Osteoblast (primary cell): Measurements from ENCODE around the gene TMEM179. TPM values are rescaled to one million over a fixed set of nuclear protein-coding genes. Genes with fewer than 3 reads are reported as not detected.

Source experiments
- DNase-seq: peaks from one replicate; pipeline ENCODE4 v3.0.0; 2011; ENCODE audit warnings: low spot score, mixed read lengths; ENCODE audit not compliant: insufficient read length; ENCODE audit errors: missing footprints
- H2AFZ ChIP-seq: 2 replicates; pipeline ENCODE4 v1.6.0; 2011; ENCODE audit warnings: mild to moderate bottlenecking, low read length
- H3K27ac ChIP-seq: 2 replicates; pipeline ENCODE4 v1.5.1; 2011; ENCODE audit warnings: mild to moderate bottlenecking, low read depth, low read length, moderate library complexity
- H3K27me3 ChIP-seq: 2 replicates; pipeline ENCODE4 v1.6.0; 2012; ENCODE audit warnings: mild to moderate bottlenecking, control low read depth, inconsistent platforms, low read length, moderate library complexity; ENCODE audit not compliant: insufficient read depth
- H3K36me3 ChIP-seq: 2 replicates; pipeline ENCODE4 v1.5.1; 2011; ENCODE audit warnings: mild to moderate bottlenecking, low read length, control low read depth, moderate library complexity; ENCODE audit not compliant: insufficient read depth
- H3K4me1 ChIP-seq: 2 replicates; pipeline ENCODE4 v1.5.1; 2011; ENCODE audit warnings: mild to moderate bottlenecking, low read length, control low read depth, moderate library complexity; ENCODE audit not compliant: insufficient read depth
- H3K4me2 ChIP-seq: 2 replicates; pipeline ENCODE4 v1.6.0; 2011; ENCODE audit warnings: mild to moderate bottlenecking, low read length; ENCODE audit not compliant: insufficient read depth
- H3K4me3 ChIP-seq: fragments of 200-600 bp; sonication (generic); 3 replicates; pipeline ENCODE4 v1.5.1; 2012; ENCODE audit warnings: mild to moderate bottlenecking, low read length, inconsistent platforms; ENCODE audit not compliant: insufficient read depth
- H3K79me2 ChIP-seq: 2 replicates; pipeline ENCODE4 v1.6.0; 2012; ENCODE audit warnings: mild to moderate bottlenecking, low read length, control low read depth, inconsistent platforms; ENCODE audit not compliant: insufficient read depth
- H3K9me3 ChIP-seq: 2 replicates; pipeline ENCODE4 v1.5.1; 2011; ENCODE audit warnings: low read depth, low read length, control low read depth
- H4K20me1 ChIP-seq: 2 replicates; pipeline ENCODE4 v1.6.0; 2012; ENCODE audit warnings: mild to moderate bottlenecking, low read length, control low read depth; ENCODE audit not compliant: insufficient read depth
- CTCF ChIP-seq: IDR thresholded peaks from 2 replicates; pipeline ENCODE4 v1.5.1; 2011; ENCODE audit warnings: mild to moderate bottlenecking, low read depth, low read length, moderate library complexity; ENCODE audit errors: extremely low read depth
- total RNA-seq: library from RNA; depleted of rRNA; stranded (reverse); fragments of >200 nt; gene quantifications from 2 replicates; pipeline ENCODE4 v1.2.3, GENCODE V29; 2012

The TMEM179 gene
- total RNA-seq, 1 donor, result not detected

GRCh38 chr14:104572024-104572626 lies 32.4 kb downstream of the TMEM179 start:
- H3K36me3 ChIP-seq, result no peaks in the 10 kb centered on the region
- H3K4me2 ChIP-seq, result no peak overlapping the region
- no peaks in the 10 kb centered on the region for H3K27me3 ChIP-seq
- H4K20me1 ChIP-seq, result no peaks in the 10 kb centered on the region
- no peak overlapping the region for H3K27ac ChIP-seq
- H3K4me3 ChIP-seq, result no peak overlapping the region
- H3K79me2 ChIP-seq, result no peaks in the 10 kb centered on the region
- DNase-seq, result no peak
- no peaks in the 10 kb centered on the region for H3K4me1 ChIP-seq
- no peak for TF ChIP-seq CTCF
- no peaks in the 10 kb centered on the region for H3K9me3 ChIP-seq
- no peak overlapping the region for H2AFZ ChIP-seq

DNA sequence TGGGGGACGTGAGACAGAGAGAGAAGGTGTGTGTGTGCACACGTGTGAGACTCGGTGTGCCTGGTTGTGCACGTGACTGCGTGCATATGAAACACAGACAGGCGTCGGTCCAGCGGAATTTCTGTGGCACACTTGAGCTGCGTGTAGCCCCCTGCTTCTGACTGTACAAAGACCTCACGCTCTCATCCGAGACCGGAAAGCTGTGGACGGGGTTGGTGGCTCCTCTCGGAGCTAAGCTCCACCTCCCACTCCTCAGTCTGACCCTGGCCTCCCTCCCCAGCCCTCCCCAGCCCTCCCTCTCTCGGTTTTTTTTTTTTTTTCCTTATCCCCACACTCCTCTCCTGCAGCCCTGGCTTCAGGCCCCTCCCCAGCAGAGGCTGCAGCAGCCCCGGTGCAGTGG lies 33.3 kb downstream of the TMEM179 start:
- no peak for TF ChIP-seq CTCF
- H3K4me3 ChIP-seq, result no peak overlapping the region
- no peaks in the 10 kb centered on the region for H4K20me1 ChIP-seq
- no peaks in the 10 kb centered on the region for H3K4me1 ChIP-seq
- no peak overlapping the region for H3K27ac ChIP-seq
- no peaks in the 10 kb centered on the region for H3K9me3 ChIP-seq
- H3K36me3 ChIP-seq, result no peaks in the 10 kb centered on the region
- no peak overlapping the region for H2AFZ ChIP-seq
- no peak for DNase-seq
- no peaks in the 10 kb centered on the region for H3K79me2 ChIP-seq
- no peak overlapping the region for H3K4me2 ChIP-seq
- H3K27me3 ChIP-seq, result no peaks in the 10 kb centered on the region

- Histone ChIP-seq H3K36me3 (no peaks in the 10 kb centered on the region), H3K27me3 (no peaks in the 10 kb centered on the region), H4K20me1 (no peaks in the 10 kb centered on the region), H3K9me3 (no peaks in the 10 kb centered on the region), H3K79me2 (no peaks in the 10 kb centered on the region), H2AFZ (no peak overlapping the region), H3K4me2 (no peak overlapping the region), H3K27ac (no peak overlapping the region), H3K4me3 (no peak overlapping the region), H3K4me1 (no peaks in the 10 kb centered on the region)
- DNase-seq, result no peak
- no peak for TF ChIP-seq CTCF
Observed at GRCh38 chr14:104569435-104569834, 35.1 kb downstream of the TMEM179 start.

DNA sequence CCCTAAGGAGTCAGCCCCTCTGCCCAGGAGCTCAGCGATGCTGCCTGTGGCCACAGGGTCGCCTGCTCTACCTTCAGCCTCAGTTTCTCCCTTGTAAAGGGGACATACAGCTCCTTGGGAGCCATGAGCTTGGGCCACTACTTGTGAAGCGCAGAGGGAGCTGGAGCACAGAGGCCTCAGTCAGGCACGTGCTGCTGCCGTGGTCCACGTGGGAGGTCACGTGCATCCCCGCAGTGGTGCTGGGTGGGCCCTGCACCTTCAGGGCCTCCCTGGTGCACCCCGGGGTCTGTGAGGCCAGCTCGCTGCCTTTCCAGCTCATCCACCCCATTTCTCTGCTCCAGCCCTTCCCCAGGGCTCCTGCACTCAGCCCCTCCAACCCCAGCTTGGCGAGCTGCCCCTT lies 36.0 kb downstream of the TMEM179 start:
- Histone ChIP-seq H3K4me1 (no peaks in the 10 kb centered on the region), H3K4me2 (no peak overlapping the region), H3K36me3 (no peaks in the 10 kb centered on the region), H3K27ac (no peak overlapping the region), H4K20me1 (no peaks in the 10 kb centered on the region), H3K27me3 (no peaks in the 10 kb centered on the region), H2AFZ (no peak overlapping the region), H3K9me3 (no peaks in the 10 kb centered on the region), H3K79me2 (no peaks in the 10 kb centered on the region), H3K4me3 (no peak overlapping the region)
- TF ChIP-seq CTCF, result no peak
- no peak for DNase-seq
